GM21825 (cell line): ENCODE results near the gene TAC4.

Experiments
- ATAC-seq: cut with Tn5 transposase; IDR thresholded peaks from one replicate; pipeline ENCODE4 v1.9.1; 2021; ENCODE audit warnings: mild to moderate bottlenecking, moderate library complexity; ENCODE audit not compliant: unreplicated experiment

TAC4 gene

GRCh38 chr17:49873466-49873865, 25.6 kb upstream of the TAC4 start:
- no peak for ATAC-seq

GRCh38 chr17:49872754-49873377, 25.0 kb upstream of the TAC4 start:
- no peak for ATAC-seq

GRCh38 chr17:49871211-49871610, 23.3 kb upstream of the TAC4 start:
- no peak for ATAC-seq

- ATAC-seq: no peak
Measured at GRCh38 chr17:49870298-49870697, 22.4 kb upstream of the TAC4 start.

GRCh38 chr17:49869038-49869374, 21.1 kb upstream of the TAC4 start:
- ATAC-seq: no peak

- no peak for ATAC-seq
Measured at GRCh38 chr17:49866882-49867413, 19.1 kb upstream of the TAC4 start.

GRCh38 chr17:49866019-49866380, 18.1 kb upstream of the TAC4 start:
- ATAC-seq: no peak

GRCh38 chr17:49862781-49863331, 15.0 kb upstream of the TAC4 start:
- no peak for ATAC-seq

GRCh38 chr17:49861150-49861884, 13.4 kb upstream of the TAC4 start:
- ATAC-seq: no peak

GRCh38 chr17:49859991-49860953, 12.4 kb upstream of the TAC4 start:
- ATAC-seq: no peak

GRCh38 chr17:49858796-49859195, 10.9 kb upstream of the TAC4 start:
- ATAC-seq: no peak

- ATAC-seq: no peak
Measured at GRCh38 chr17:49854126-49854525, 6.3 kb upstream of the TAC4 start.

GRCh38 chr17:49853470-49854015, 5.7 kb upstream of the TAC4 start:
- ATAC-seq: no peak

GRCh38 chr17:49851387-49852291, 3.8 kb upstream of the TAC4 start:
- no peak for ATAC-seq

- ATAC-seq: no peak
Measured at GRCh38 chr17:49850772-49851386, 3.0 kb upstream of the TAC4 start.

- no peak for ATAC-seq
Measured at GRCh38 chr17:49850218-49850610, 2.3 kb upstream of the TAC4 start.

- no peak for ATAC-seq
Measured at GRCh38 chr17:49848739-49849138, 870 bp upstream of the TAC4 start.

GRCh38 chr17:49846938-49847712, 744 bp downstream of the TAC4 start:
- ATAC-seq: no peak

GRCh38 chr17:49845321-49845720, 2.5 kb downstream of the TAC4 start:
- ATAC-seq: no peak
